Mucosa of descending colon (tissue), 3 donors: Measurements from ENCODE around the gene CRABP1. TPM values are rescaled to one million over a fixed set of nuclear protein-coding genes. Genes with fewer than 3 reads are reported as not detected.

Experiments used
- ATAC-seq: fragments of 200-7000 bp; cut with Tn5 transposase; one replicate; pipeline ENCODE4 v1.9.1; 2020; ENCODE audit warnings: mild to moderate bottlenecking, moderate library complexity
- DNase-seq, 3 donors: peaks; one replicate each; pipeline ENCODE4 v3.0.0-alpha.2; 2020
- H3K36me3 ChIP-seq: fragments of 200-600 bp; one replicate; pipeline ENCODE4 v1.8.0; 2021; ENCODE audit warnings: low read depth, mild to moderate bottlenecking
- H3K4me1 ChIP-seq: fragments of 200-600 bp; one replicate; pipeline ENCODE4 v1.8.0; 2021; ENCODE audit warnings: low read depth, mild to moderate bottlenecking
- H3K4me3 ChIP-seq: fragments of 200-600 bp; one replicate; pipeline ENCODE4 v1.8.0; 2021; ENCODE audit warnings: mild to moderate bottlenecking
- H3K9me3 ChIP-seq: fragments of 200-600 bp; one replicate; pipeline ENCODE4 v1.8.0; 2021; ENCODE audit warnings: mild to moderate bottlenecking
- intact Hi-C, 2 donors: fragments of 100-400 bp; cut with DNase I in 1 of 2; cut with micrococcal nuclease in 1 of 2; formaldehyde crosslinking; loops; one replicate each; pipeline versions ENCODE4 v1.11.0 to v1.11.1; 2022; cut with DNase I, micrococcal nuclease
- total RNA-seq, 3 donors: library from RNA; stranded (reverse); fragmentation: NEBNext Ultra II Directional in 2 of 3; extraction: Animal tissue kit (Norgen Biotek cat#: 25700) in 2 of 3; gene quantifications; one replicate each; pipeline versions ENCODE4 v1.2.1 to v1.2.4, GENCODE V29; 2021 to 2023
- TF ChIP-seq, protein P1 (sequence below): fragments of 200-600 bp; IDR thresholded peaks from one replicate; pipeline ENCODE4 v1.8.0; 2022; ENCODE audit warnings: antibody characterized with exemption, mild to moderate bottlenecking
- donor health status: DM: no; HTN: no; CAD: no; lungs with moderate emphysema.
- donor health status: DM: no; HTN: no; CAD: no.
- donor health status: DM: no; HTN: yes; CAD: no.

Gene CRABP1
- total RNA-seq, 3 donors from 2014 or later = 0.67 to 6.2 (median 2.4) TPM

- Histone ChIP-seq H3K36me3 (no peaks in the 10 kb centered on the region), H3K4me3 (no peak overlapping the region), H3K9me3 (no peaks in the 10 kb centered on the region), H3K4me1 (peaks cover 5% of the 10 kb centered on the region)
- intact Hi-C loops = loop anchor here in 1 of 2 donors (10.0 kb wide), 1 partner anchor 183 kb away; no protein-coding TSS in a partner anchor
- TF ChIP-seq, protein P1, sequence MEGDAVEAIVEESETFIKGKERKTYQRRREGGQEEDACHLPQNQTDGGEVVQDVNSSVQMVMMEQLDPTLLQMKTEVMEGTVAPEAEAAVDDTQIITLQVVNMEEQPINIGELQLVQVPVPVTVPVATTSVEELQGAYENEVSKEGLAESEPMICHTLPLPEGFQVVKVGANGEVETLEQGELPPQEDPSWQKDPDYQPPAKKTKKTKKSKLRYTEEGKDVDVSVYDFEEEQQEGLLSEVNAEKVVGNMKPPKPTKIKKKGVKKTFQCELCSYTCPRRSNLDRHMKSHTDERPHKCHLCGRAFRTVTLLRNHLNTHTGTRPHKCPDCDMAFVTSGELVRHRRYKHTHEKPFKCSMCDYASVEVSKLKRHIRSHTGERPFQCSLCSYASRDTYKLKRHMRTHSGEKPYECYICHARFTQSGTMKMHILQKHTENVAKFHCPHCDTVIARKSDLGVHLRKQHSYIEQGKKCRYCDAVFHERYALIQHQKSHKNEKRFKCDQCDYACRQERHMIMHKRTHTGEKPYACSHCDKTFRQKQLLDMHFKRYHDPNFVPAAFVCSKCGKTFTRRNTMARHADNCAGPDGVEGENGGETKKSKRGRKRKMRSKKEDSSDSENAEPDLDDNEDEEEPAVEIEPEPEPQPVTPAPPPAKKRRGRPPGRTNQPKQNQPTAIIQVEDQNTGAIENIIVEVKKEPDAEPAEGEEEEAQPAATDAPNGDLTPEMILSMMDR = no peak
- DNase-seq = no peak
- ATAC-seq = no peak
These were observed 38.8 kb upstream of the CRABP1 start for GRCh38 chr15:78301326-78301725.

DNA sequence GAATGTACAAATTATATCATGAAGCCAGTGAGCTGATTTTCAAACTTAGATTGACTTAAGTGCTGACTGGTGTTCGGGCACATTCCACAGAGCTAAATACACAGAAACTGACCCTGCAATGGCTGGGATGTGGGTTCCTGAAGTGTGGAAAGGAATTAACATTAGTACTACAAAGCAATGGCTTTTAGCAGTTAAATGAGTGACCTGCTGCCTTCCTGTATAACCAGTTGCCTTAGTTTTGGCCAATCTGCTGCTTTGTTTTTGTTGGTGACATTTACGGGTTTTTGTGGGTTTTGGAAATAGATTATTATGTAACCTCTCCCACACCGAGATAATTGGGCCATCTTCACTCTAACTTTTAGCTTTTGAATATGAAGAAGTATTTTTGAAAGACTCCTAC is 38.3 kb upstream of the CRABP1 start:
- intact Hi-C loops = loop anchor here in 1 of 2 donors (10.0 kb wide), 1 partner anchor 183 kb away; no protein-coding TSS in a partner anchor
- ATAC-seq (no peak), DNase-seq (no peak)
- Histone ChIP-seq H3K4me3 (no peak overlapping the region), H3K4me1 (peaks cover 5% of the 10 kb centered on the region), H3K9me3 (no peaks in the 10 kb centered on the region), H3K36me3 (no peaks in the 10 kb centered on the region)
- TF ChIP-seq, protein P1 = no peak

- ATAC-seq (no peak), DNase-seq (no peak)
- Histone ChIP-seq H3K4me1 (peaks cover 5% of the 10 kb centered on the region), H3K9me3 (no peaks in the 10 kb centered on the region), H3K4me3 (no peak overlapping the region), H3K36me3 (no peaks in the 10 kb centered on the region)
- intact Hi-C loops = loop anchor here in 1 of 2 donors (10.0 kb wide), 1 partner anchor 182 kb away; no protein-coding TSS in a partner anchor
- TF ChIP-seq, protein P1 = no peak
These were observed 37.4 kb upstream of the CRABP1 start for GRCh38 chr15:78302579-78303312.

- H3K4me1 ChIP-seq = peaks cover 4% of the 10 kb centered on the region
- no peak overlapping the region for H3K4me3 ChIP-seq
- ATAC-seq = no peak
- H3K36me3 ChIP-seq = no peaks in the 10 kb centered on the region
- DNase-seq = no peak
- intact Hi-C loops = loop anchor here (5.0 to 10.0 kb wide), 2 partner anchors 118 to 180 kb away; no protein-coding TSS in a partner anchor
- no peaks in the 10 kb centered on the region for H3K9me3 ChIP-seq
- TF ChIP-seq, protein P1 = no peak
These were observed 35.7 kb upstream of the CRABP1 start for GRCh38 chr15:78304216-78305066.

DNA sequence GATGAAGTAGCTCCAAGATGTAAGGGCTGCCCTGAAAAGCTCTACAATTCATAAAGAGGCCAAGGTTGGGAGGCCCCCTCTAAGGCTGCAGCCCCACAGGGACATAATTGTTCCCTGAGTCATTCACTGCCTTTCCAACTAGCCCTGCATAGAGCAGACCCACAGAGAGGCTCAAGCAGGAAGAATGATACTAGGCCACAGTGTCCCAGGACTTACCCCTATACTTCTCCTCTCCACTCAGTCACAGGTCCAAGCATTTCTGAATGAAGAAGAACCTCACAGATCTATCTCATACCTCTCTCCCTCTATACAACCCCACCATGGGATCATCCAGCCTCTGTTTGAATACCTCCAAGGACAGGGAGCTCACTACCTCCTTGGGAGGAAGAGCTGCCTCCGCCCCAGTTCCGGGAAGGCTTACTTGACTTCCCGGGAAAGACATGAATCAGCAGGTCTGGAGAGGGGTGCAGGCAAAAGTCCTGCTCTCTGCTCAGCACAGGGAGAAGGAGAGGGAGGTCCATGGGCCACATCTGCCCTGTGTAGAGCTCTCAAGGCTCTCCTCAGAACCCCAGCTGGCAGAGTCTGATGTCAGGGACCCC is 33.9 kb upstream of the CRABP1 start:
- intact Hi-C loops = loop anchor here (5.0 to 10.0 kb wide), 2 partner anchors 116 to 179 kb away; no protein-coding TSS in a partner anchor
- H3K4me3 ChIP-seq = no peak overlapping the region
- no peaks in the 10 kb centered on the region for H3K9me3 ChIP-seq
- TF ChIP-seq, protein P1 = no peak
- DNase-seq (no peak), ATAC-seq (no peak)
- peaks cover 4% of the 10 kb centered on the region for H3K4me1 ChIP-seq
- no peaks in the 10 kb centered on the region for H3K36me3 ChIP-seq
